Liver (tissue), 9 donors: ENCODE results near the gene MAP1S. TPM values are rescaled to one million over a fixed set of nuclear protein-coding genes. Genes with fewer than 3 reads are reported as not detected.

Source experiments
- DNase-seq: peaks from one replicate; pipeline ENCODE4 v3.0.0-alpha.2; 2017; ENCODE audit warnings: low spot score
- H3K27ac ChIP-seq, 2 donors: one replicate each; pipeline ENCODE4 v1.7.0; 2013; ENCODE audit warnings: inconsistent platforms in 2 of 2, low read length in 2 of 2, control low read depth in 1 of 2, low read depth in 1 of 2, mild to moderate bottlenecking in 1 of 2
- H3K27me3 ChIP-seq, 4 donors: one replicate each; pipeline versions ENCODE4 v1.6.1 to v1.7.0; 2013; ENCODE audit warnings: low read length in 3 of 4, inconsistent platforms in 1 of 4, mild to moderate bottlenecking in 1 of 4, moderate library complexity in 1 of 4; ENCODE audit not compliant: control insufficient read depth in 4 of 4, insufficient read depth in 4 of 4
- H3K36me3 ChIP-seq, 4 donors: one replicate each; pipeline versions ENCODE4 v1.6.1 to v1.7.0; 2013; ENCODE audit warnings: low read length in 3 of 4, mild to moderate bottlenecking in 3 of 4, low read depth in 1 of 4, moderate library complexity in 1 of 4; ENCODE audit not compliant: control insufficient read depth in 4 of 4, insufficient read depth in 3 of 4
- H3K4me1 ChIP-seq, 4 donors: one replicate each; pipeline versions ENCODE4 v1.6.1 to v1.7.0; 2013; ENCODE audit warnings: low read length in 3 of 4, mild to moderate bottlenecking in 3 of 4, moderate library complexity in 1 of 4; ENCODE audit not compliant: control insufficient read depth in 4 of 4, insufficient read depth in 4 of 4
- H3K4me3 ChIP-seq, 3 donors: one replicate each; pipeline versions ENCODE4 v1.6.1 to v1.7.0; 2013; ENCODE audit warnings: low read length in 3 of 3, control low read depth in 1 of 3, low read depth in 1 of 3, mild to moderate bottlenecking in 1 of 3
- H3K9ac ChIP-seq, 2 donors: one replicate each; pipeline ENCODE4 v1.7.0; 2013; ENCODE audit warnings: low read length in 2 of 2, mild to moderate bottlenecking in 2 of 2, moderate library complexity in 2 of 2, control low read depth in 1 of 2, low read depth in 1 of 2
- H3K9me3 ChIP-seq, 4 donors: one replicate each; pipeline versions ENCODE4 v1.6.1 to v1.7.0; 2013; ENCODE audit warnings: low read length in 3 of 4; ENCODE audit not compliant: control insufficient read depth in 4 of 4
- EGR1 ChIP-seq, 2 donors: IDR thresholded peaks; 2 replicates each; pipeline ENCODE4 v1.6.1; 2016 to 2018; ENCODE audit warnings: antibody characterized with exemption in 2 of 2, low read depth in 2 of 2
- FOXA1 ChIP-seq: IDR thresholded peaks from 2 replicates; pipeline ENCODE4 v1.6.1; 2016; ENCODE audit warnings: antibody characterized with exemption
- FOXA2 ChIP-seq: IDR thresholded peaks from 2 replicates; pipeline ENCODE4 v1.6.1; 2016; ENCODE audit warnings: antibody characterized with exemption
- JUND ChIP-seq, 2 donors: IDR thresholded peaks; 2 replicates each; pipeline ENCODE4 v1.6.1; 2016; ENCODE audit warnings: antibody characterized with exemption in 2 of 2
- MAX ChIP-seq: IDR thresholded peaks from 2 replicates; pipeline ENCODE4 v1.6.1; 2016; ENCODE audit warnings: antibody characterized with exemption
- NR2F2 ChIP-seq: IDR thresholded peaks from 2 replicates; pipeline ENCODE4 v1.6.1; 2016; ENCODE audit warnings: antibody characterized with exemption
- RXRA ChIP-seq, 2 donors: IDR thresholded peaks; 2 replicates each; pipeline ENCODE4 v1.6.1; 2017 to 2018; ENCODE audit warnings: antibody characterized with exemption in 2 of 2, mild to moderate bottlenecking in 1 of 2
- SP1 ChIP-seq: IDR thresholded peaks from 2 replicates; pipeline ENCODE4 v1.6.1; 2018; ENCODE audit warnings: antibody characterized with exemption, mild to moderate bottlenecking
- TAF1 ChIP-seq: conservative IDR thresholded peaks from 2 replicates; pipeline ENCODE4 v1.6.1; 2016; ENCODE audit warnings: antibody characterized with exemption, mild to moderate bottlenecking
- WGBS: extraction: QIAGEN DNeasy Blood & Tissue Kit; methylation state at CpG from one replicate; pipeline ENCODE4 v1.1.7; 2013; 5-methylcytosine and 5-hydroxymethylcytosine counted together
- polyA plus RNA-seq, 2 donors: library from polyadenylated mRNA; stranded (reverse) in 1 of 2; unstranded in 1 of 2; fragments of 200-250 nt in 1 of 2; fragments of >200 nt in 1 of 2; fragmentation: Nextera tagmentation in 1 of 2; extraction: Ambion mirVana in 1 of 2; gene quantifications; one replicate each; pipeline versions ENCODE4 v1.2.1 to v1.2.3, GENCODE V29; 2013 to 2015
- total RNA-seq, 2 donors: library from RNA; depleted of rRNA; stranded (reverse); fragments of >200 nt; gene quantifications; one replicate each; pipeline ENCODE4 v1.2.3, GENCODE V29; 2014
- TF ChIP-seq, protein P1 (sequence below): IDR thresholded peaks from 2 replicates; pipeline ENCODE4 v1.6.1; 2016; ENCODE audit warnings: antibody characterized with exemption, mild to moderate bottlenecking
- TF ChIP-seq, protein P2 (sequence below): IDR thresholded peaks from 2 replicates; pipeline ENCODE4 v1.6.1; 2016; ENCODE audit warnings: antibody characterized with exemption
- TF ChIP-seq, protein P3 (sequence below): IDR thresholded peaks from 2 replicates; pipeline ENCODE4 v1.6.1; 2016; ENCODE audit warnings: antibody characterized with exemption
- donor health status: healthy.
- donor health status: healthy.
- donor health status: healthy.
- donor health status: healthy.
- donor health status: healthy.

Gene MAP1S
- total and polyA plus RNA-seq, 4 donors, result 8.2 to 20.3 (median 10.6) TPM

DNA sequence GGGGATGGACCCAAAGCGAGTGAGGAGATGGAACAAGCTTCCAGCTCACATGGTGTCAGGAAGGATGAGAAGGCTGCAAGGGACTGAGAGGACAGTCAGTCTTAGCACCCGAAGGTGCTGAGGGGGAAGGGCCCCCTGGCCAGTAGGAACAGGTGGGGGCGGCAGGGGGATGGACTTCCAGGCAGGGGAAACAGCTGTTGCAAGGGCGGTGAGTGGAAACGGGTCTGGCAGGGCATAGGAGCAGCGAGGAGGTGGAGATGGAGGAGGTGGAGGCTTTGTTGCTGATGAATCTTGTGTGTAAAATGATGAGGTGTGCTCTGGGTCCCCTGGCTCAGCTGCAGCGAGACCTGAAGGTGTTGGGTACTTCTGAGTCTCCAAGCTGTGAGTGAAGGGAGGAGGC, 1.2 kb downstream of the MAP1S start:
- Histone ChIP-seq H3K36me3 (peaks cover 1 to 14% (median 10%) of the 10 kb centered on the region in 4 donors), H3K27me3 (no peaks in the 10 kb centered on the region), H3K9me3 (no peaks in the 10 kb centered on the region), H3K4me1 (peaks cover 12 to 29% (median 20%) of the 10 kb centered on the region in 4 donors), H3K27ac (no peak overlapping the region), H3K9ac (peak overlapping the region in 1 of 2 donors; percentile 20), H3K4me3 (peak overlapping the region; percentile 48 to 97 (median 65))
- DNase-seq, result no peak
- 43% methylated on average over 7 of the region's 7 CpGs for WGBS
- TF ChIP-seq, protein P1, sequence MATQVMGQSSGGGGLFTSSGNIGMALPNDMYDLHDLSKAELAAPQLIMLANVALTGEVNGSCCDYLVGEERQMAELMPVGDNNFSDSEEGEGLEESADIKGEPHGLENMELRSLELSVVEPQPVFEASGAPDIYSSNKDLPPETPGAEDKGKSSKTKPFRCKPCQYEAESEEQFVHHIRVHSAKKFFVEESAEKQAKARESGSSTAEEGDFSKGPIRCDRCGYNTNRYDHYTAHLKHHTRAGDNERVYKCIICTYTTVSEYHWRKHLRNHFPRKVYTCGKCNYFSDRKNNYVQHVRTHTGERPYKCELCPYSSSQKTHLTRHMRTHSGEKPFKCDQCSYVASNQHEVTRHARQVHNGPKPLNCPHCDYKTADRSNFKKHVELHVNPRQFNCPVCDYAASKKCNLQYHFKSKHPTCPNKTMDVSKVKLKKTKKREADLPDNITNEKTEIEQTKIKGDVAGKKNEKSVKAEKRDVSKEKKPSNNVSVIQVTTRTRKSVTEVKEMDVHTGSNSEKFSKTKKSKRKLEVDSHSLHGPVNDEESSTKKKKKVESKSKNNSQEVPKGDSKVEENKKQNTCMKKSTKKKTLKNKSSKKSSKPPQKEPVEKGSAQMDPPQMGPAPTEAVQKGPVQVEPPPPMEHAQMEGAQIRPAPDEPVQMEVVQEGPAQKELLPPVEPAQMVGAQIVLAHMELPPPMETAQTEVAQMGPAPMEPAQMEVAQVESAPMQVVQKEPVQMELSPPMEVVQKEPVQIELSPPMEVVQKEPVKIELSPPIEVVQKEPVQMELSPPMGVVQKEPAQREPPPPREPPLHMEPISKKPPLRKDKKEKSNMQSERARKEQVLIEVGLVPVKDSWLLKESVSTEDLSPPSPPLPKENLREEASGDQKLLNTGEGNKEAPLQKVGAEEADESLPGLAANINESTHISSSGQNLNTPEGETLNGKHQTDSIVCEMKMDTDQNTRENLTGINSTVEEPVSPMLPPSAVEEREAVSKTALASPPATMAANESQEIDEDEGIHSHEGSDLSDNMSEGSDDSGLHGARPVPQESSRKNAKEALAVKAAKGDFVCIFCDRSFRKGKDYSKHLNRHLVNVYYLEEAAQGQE, result no peak
- no peak for TF ChIP-seq SP1
- TF ChIP-seq FOXA2, result no peak
- TF ChIP-seq, protein P2, sequence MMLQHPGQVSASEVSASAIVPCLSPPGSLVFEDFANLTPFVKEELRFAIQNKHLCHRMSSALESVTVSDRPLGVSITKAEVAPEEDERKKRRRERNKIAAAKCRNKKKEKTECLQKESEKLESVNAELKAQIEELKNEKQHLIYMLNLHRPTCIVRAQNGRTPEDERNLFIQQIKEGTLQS, result no peak
- no peak for TF ChIP-seq RXRA (IDR thresholded peaks at IDR 0.05)
- no peak for TF ChIP-seq EGR1 (IDR thresholded peaks at IDR 0.05; ENCODE audit: low read depth in 2 of 2)
- TF ChIP-seq, protein P3, sequence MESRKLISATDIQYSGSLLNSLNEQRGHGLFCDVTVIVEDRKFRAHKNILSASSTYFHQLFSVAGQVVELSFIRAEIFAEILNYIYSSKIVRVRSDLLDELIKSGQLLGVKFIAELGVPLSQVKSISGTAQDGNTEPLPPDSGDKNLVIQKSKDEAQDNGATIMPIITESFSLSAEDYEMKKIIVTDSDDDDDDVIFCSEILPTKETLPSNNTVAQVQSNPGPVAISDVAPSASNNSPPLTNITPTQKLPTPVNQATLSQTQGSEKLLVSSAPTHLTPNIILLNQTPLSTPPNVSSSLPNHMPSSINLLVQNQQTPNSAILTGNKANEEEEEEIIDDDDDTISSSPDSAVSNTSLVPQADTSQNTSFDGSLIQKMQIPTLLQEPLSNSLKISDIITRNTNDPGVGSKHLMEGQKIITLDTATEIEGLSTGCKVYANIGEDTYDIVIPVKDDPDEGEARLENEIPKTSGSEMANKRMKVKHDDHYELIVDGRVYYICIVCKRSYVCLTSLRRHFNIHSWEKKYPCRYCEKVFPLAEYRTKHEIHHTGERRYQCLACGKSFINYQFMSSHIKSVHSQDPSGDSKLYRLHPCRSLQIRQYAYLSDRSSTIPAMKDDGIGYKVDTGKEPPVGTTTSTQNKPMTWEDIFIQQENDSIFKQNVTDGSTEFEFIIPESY, result no peak
- no peak for TF ChIP-seq TAF1
- TF ChIP-seq JUND (IDR thresholded peaks at IDR 0.05), result no peak

DNA sequence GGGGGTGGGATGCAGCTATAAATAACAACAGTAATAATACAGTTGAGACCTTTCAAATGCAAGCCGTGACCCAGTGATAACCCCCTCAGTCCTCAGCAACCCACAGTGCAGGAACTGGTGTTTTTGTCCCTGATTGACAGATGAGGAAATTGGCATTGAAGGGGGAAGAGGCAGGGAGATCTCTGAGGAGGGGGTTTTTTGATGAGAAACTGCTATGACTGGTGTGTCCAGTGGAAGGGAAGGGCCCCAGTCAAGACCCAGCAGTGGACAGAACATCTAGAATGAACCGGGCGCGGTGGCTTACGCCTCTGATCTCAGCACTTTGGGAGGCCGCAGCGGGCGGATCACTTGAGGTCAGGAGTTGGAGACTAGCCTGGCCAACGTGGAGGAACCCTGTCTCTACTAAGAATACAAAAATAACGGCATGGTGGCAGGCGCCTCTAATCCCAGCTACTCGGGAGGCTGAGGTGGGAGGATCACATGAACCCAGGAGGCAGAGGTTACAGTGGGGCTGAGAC, 1.9 kb downstream of the MAP1S start:
- H3K27ac ChIP-seq, result no peak overlapping the region
- no peak for DNase-seq
- peaks cover 12 to 29% (median 20%) of the 10 kb centered on the region in 4 donors for H3K4me1 ChIP-seq
- peaks cover 6 to 15% (median 12%) of the 10 kb centered on the region in 4 donors for H3K36me3 ChIP-seq
- TF ChIP-seq TAF1, result no peak
- H3K27me3 ChIP-seq, result no peaks in the 10 kb centered on the region
- H3K4me3 ChIP-seq, result no peak overlapping the region
- 74% methylated on average over 12 of the region's 12 CpGs for WGBS
- no peaks in the 10 kb centered on the region for H3K9me3 ChIP-seq
- H3K9ac ChIP-seq, result no peak overlapping the region

DNA sequence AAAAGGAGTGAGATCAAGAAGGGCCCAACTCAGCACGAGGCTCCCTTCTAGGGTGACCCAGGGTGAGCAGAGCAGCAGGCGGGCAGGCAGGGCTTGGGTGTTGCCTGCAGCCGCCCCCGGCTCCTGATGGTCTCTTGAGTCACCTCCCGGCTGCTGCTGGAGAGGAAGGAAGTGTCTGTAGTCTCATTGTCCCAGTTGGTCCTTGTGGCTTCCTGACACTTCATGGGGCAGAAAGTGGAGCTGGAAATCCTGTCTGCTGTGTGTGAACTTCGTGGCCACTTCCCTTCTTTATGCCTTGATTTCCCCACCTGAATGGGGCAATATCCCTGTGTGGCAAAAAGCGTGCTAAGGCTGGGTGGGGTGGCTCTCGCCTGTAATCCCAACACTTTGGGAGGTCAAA, 2.5 kb downstream of the MAP1S start:
- Histone ChIP-seq H3K27me3 (no peaks in the 10 kb centered on the region), H3K4me1 (peaks cover 12 to 29% (median 20%) of the 10 kb centered on the region in 4 donors), H3K36me3 (peaks cover 11 to 22% (median 13%) of the 10 kb centered on the region in 4 donors), H3K9me3 (no peaks in the 10 kb centered on the region), H3K27ac (no peak overlapping the region), H3K4me3 (no peak overlapping the region), H3K9ac (no peak overlapping the region)
- no peak for DNase-seq
- WGBS, result 60% methylated on average over 8 of the region's 8 CpGs
- TF ChIP-seq SP1 (peak; percentile 20), EGR1 (IDR thresholded peaks at IDR 0.05; ENCODE audit: low read depth in 2 of 2) (no peak), FOXA1 (no peak), NR2F2 (peak; percentile 73), MAX (peak; percentile 12), RXRA (IDR thresholded peaks at IDR 0.05) (peak in 1 of 2 donors; percentile 25)
